ENCODE results near the gene CPNE7. TPM values are rescaled to one million over a fixed set of nuclear protein-coding genes. Genes with fewer than 3 reads are reported as not detected.
A peak's percentile ranks its signal among the peaks of the same experiment; 100 is the strongest.

The CPNE7 gene
- total and polyA plus RNA-seq, 2 of the 4 experiments (the other 2 are of a cell fraction), result 5.4 to 17.4 TPM

DNA sequence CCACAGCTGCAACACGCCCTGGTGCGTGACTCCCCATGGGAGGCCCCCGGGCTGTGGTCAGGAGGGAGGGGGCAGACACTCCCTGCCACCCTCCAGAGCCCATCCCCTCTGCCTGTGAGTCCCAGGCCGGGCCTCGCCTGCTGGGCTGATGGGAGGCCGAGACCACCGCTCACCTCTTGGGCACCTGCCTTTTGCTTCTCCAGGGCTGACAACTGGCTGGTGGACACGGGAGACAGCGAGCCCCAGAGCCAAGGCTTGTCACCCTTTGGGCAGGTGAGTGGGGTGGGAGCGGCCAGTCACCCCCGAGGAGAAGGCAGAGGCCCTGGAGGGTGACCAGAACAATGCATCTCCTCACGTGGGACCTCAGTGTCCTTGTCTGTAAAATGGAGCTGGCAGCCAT lies 61.1 kb downstream of the CPNE7 start:
- Histone ChIP-seq H3K27ac (ENCODE audit: insufficient read depth, low read length) (no peak overlapping the region), H3K4me3 (ENCODE audit: insufficient read depth, low read depth, low read length) (no peak overlapping the region), H3K9me3 (ENCODE audit: control insufficient read depth, insufficient read depth, low read length) (no peaks in the 10 kb centered on the region), H2BK15ac (ENCODE audit: low read depth, low read length) (no peak overlapping the region), H3K4ac (ENCODE audit: low read depth, low read length) (no peak overlapping the region), H3K9ac (ENCODE audit: low read depth, low read length) (no peak overlapping the region), H3K23ac (ENCODE audit: low read depth, low read length) (no peak overlapping the region), H2AK5ac (ENCODE audit: low read depth, low read length) (no peak overlapping the region), H3K79me1 (ENCODE audit: low read depth in 1 of 2, low read length in 2 of 2) (no peaks in the 10 kb centered on the region), H3K4me1 (ENCODE audit: control insufficient read depth, insufficient read depth, low read length) (peaks cover 7% of the 10 kb centered on the region), H3K27me3 (ENCODE audit: control insufficient read depth, insufficient read depth, low read length) (peaks cover 20% of the 10 kb centered on the region), H4K5ac (ENCODE audit: low read depth, low read length) (no peak overlapping the region), H3K36me3 (ENCODE audit: control insufficient read depth, insufficient read depth, low read length) (no peaks in the 10 kb centered on the region), H3K9me1 (ENCODE audit: insufficient read depth, low read length) (no peaks in the 10 kb centered on the region; the same call in 1 of the 2 replicates), H2AK9ac (replicated peaks; ENCODE audit: low read depth, low read length, poor library complexity) (peak overlapping the region; percentile 72), H4K20me1 (ENCODE audit: insufficient read depth, low read length) (no peaks in the 10 kb centered on the region), H2BK120ac (ENCODE audit: low read depth, low read length) (no peak overlapping the region), H3K14ac (replicated peaks; ENCODE audit: low read depth, low read length) (no peak overlapping the region), H2AFZ (replicated peaks; ENCODE audit: low read length, poor library complexity) (peak overlapping the region; percentile 21), H3K56ac (ENCODE audit: extremely low read depth, insufficient read depth, low read length) (no peak overlapping the region), H2BK5ac (ENCODE audit: low read depth, low read length, poor library complexity, severe bottlenecking) (no peak overlapping the region), H3K18ac (ENCODE audit: low read depth, low read length) (no peak overlapping the region), H4K91ac (ENCODE audit: insufficient read depth, low read depth, low read length) (no peak overlapping the region), H2BK20ac (ENCODE audit: low read depth, low read length) (no peak overlapping the region), H4K8ac (ENCODE audit: low read depth in 2 of 2, low read length in 2 of 2) (no peak overlapping the region), H3K4me2 (ENCODE audit: low read depth, low read length) (no peak overlapping the region)
- 87% methylated on average over 4 of the region's 12 CpGs; no CpG with 5 or more reads in 1 of the 2 experiments for WGBS, 2 experiments (ENCODE audit: extremely low coverage in 2 of 2, insufficient read length in 1 of 2)
- dilution Hi-C loops (cut with HindIII; ENCODE audit: low sequenced_read_pairs, unreplicated experiment), result no loop called here
- no peak for TF ChIP-seq RCOR1 (IDR thresholded peaks at IDR 0.05; ENCODE audit: insufficient replicate concordance, low read length)
- no peak for TF ChIP-seq SMC3 (IDR thresholded peaks at IDR 0.05; ENCODE audit: low read depth, low read length)
- TF ChIP-seq MXI1 (IDR thresholded peaks at IDR 0.05; ENCODE audit: borderline replicate concordance, low read depth, low read length), result no peak
- TF ChIP-seq POLR2A (IDR thresholded peaks at IDR 0.05; ENCODE audit: low read depth, low read length), result no peak
- no peak for TF ChIP-seq MAZ (IDR thresholded peaks at IDR 0.05; ENCODE audit: borderline replicate concordance, low read depth, low read length)
- no peak for TF ChIP-seq RAD21 (IDR thresholded peaks at IDR 0.05; ENCODE audit: low read length)
- ChIA-PET CTCF (no interaction called here), POLR2A (ENCODE audit: unreplicated experiment) (no interaction called here)
- no TSS peak for BruUV-seq (replicated peaks)
- in situ Hi-C loops (cut with MboI; ENCODE audit: low sequenced_read_pairs), result no loop called here
- ATAC-seq (ENCODE audit: low read depth) (no peak), DNase-seq (no peak)
- intact Hi-C loops (cut with micrococcal nuclease), result no loop called here
